ENCODE results near the gene MARF1. TPM values are rescaled to one million over a fixed set of nuclear protein-coding genes. Genes with fewer than 3 reads are reported as not detected.

Gene MARF1
- total and polyA plus RNA-seq, 2 of the 8 experiments (the other 6 are each of a cell fraction or from before 2014, with no cell fraction given): 5.6 to 31.4 TPM

DNA sequence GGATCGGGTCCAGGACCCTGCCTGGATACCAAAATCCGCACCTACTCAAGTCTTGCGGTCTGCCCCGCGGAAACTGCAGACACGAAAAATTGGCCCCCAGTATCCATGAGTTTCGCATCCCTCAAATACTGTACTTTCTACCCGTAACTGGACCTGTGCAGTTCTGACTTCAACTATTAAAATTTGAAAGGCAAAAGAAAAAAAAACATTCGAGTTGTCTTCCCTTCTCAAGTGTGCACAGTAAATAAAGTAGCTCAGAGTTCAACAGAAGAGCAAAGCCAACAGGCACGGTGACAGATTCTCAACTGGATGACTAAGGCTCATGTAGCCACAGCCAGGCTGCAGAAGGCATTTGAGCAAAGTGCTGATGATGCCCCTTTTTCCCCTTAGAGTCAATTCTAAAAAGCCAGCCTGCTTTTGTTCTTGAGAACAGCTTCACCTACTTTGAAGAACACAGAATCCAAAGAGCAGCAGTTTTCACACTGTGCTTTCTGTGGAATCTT lies 32.5 kb downstream of the MARF1 start:
- POLR2A ChIA-PET (ENCODE audit: partially characterized antibody): no interaction called here
- Histone ChIP-seq H3K23me2 (ENCODE audit: low read depth, low read length) (no peaks in the 10 kb centered on the region), H3K27me3 (replicated peaks in 1 of 4; ENCODE audit: control insufficient read depth in 3 of 4, extremely low read depth in 1 of 4, insufficient read depth in 3 of 4, low read length in 3 of 4) (no peaks in the 10 kb centered on the region), H2AFZ (ENCODE audit: low read length) (no peak overlapping the region), H3K36me3 (ENCODE audit: control insufficient read depth in 2 of 4, insufficient read depth in 4 of 4, low read length in 3 of 4) (peaks cover 13 to 42% (median 36%) of the 10 kb centered on the region in 4 experiments), H4K20me1 (replicated peaks in 1 of 2; ENCODE audit: control insufficient read depth in 1 of 2, insufficient read depth in 2 of 2, low read length in 2 of 2) (peaks cover 2 to 4% of the 10 kb centered on the region in 2 experiments), H3K4me1 (replicated peaks in 1 of 4; ENCODE audit: control insufficient read depth in 3 of 4, insufficient read depth in 4 of 4, low read length in 3 of 4) (no peaks in the 10 kb centered on the region), H3K23ac (ENCODE audit: insufficient read length) (no peak overlapping the region), H3K18ac (ENCODE audit: extremely low read depth, low read length) (no peak overlapping the region), H3K4me2 (ENCODE audit: insufficient read depth in 1 of 2, low read depth in 2 of 2, low read length in 2 of 2) (no peak overlapping the region), H3K9ac (replicated peaks in 1 of 4; ENCODE audit: extremely low read depth in 1 of 4, low read depth in 3 of 4, low read length in 3 of 4) (no peak overlapping the region), H2BK5ac (ENCODE audit: low read depth, low read length) (no peak overlapping the region), H3K14ac (ENCODE audit: insufficient read length) (no peak overlapping the region), H4K8ac (ENCODE audit: extremely low read depth, insufficient read depth, low read length) (no peak overlapping the region), H3K4ac (replicated peaks; ENCODE audit: insufficient read length, low read depth, low read length) (no peak overlapping the region), H3K27ac (ENCODE audit: low read depth, low read length) (no peak overlapping the region), H3K4me3 (ENCODE audit: extremely low read depth in 1 of 4, insufficient read depth in 2 of 4, low read depth in 3 of 4, low read length in 4 of 4) (no peak overlapping the region), H2BK12ac (ENCODE audit: low read depth, low read length) (no peak overlapping the region), H3K79me2 (ENCODE audit: control insufficient read depth in 1 of 2, insufficient read depth in 2 of 2, low read length in 2 of 2) (no peaks in the 10 kb centered on the region), H3K9me3 (ENCODE audit: insufficient read depth in 2 of 2, low read depth in 1 of 2, low read length in 1 of 2) (no peaks in the 10 kb centered on the region), H2BK15ac (ENCODE audit: low read length) (no peak overlapping the region), H2BK120ac (replicated peaks; ENCODE audit: low read depth, low read length) (no peak overlapping the region), H2BK20ac (ENCODE audit: low read length) (no peak overlapping the region), H4K5ac (ENCODE audit: insufficient read length, low read depth, low read length) (no peak overlapping the region), H3K79me1 (ENCODE audit: low read depth, low read length) (no peaks in the 10 kb centered on the region), H4K91ac (replicated peaks; ENCODE audit: insufficient read length, low read length) (no peak overlapping the region), H2AK5ac (ENCODE audit: low read depth, low read length) (no peak overlapping the region), H3K56ac (replicated peaks; ENCODE audit: insufficient read length, low read depth, low read length) (no peak overlapping the region)
- DNase-seq (ENCODE audit: low read depth in 1 of 2, low spot score in 2 of 2) (no peak), FAIRE-seq (no peak)
- CTCF ChIA-PET (ENCODE audit: partially characterized antibody): interaction anchor here (0.7 kb wide), 1 partner anchor 83 kb away, joined by 3 read pairs; no protein-coding TSS in a partner anchor
- 94% methylated on average over 10 of the region's 10 CpGs; no CpG with 5 or more reads in 1 of the 2 experiments for WGBS, 2 experiments (ENCODE audit: extremely low coverage in 1 of 2, insufficient coverage in 1 of 2, insufficient read length in 1 of 2, insufficient replicate concordance in 2 of 2, low coverage in 1 of 2, low lambda C conversion rate in 2 of 2, missing lambda C conversion rate in 1 of 2)
- no peak for TF ChIP-seq MAFK (IDR thresholded peaks at IDR 0.05; ENCODE audit: low read depth, low read length)
- TF ChIP-seq JUND (IDR thresholded peaks at IDR 0.05; ENCODE audit: low read length): no peak
- TF ChIP-seq TBP (IDR thresholded peaks at IDR 0.05; ENCODE audit: low read depth, low read length): no peak
- TF ChIP-seq ASH2L (IDR thresholded peaks at IDR 0.05; ENCODE audit: low read length): no peak
- TF ChIP-seq CEBPB (IDR thresholded peaks at IDR 0.05; ENCODE audit: low read depth, low read length): no peak
- no peak for TF ChIP-seq CREB1 (IDR thresholded peaks at IDR 0.05)
- TF ChIP-seq, protein P1, sequence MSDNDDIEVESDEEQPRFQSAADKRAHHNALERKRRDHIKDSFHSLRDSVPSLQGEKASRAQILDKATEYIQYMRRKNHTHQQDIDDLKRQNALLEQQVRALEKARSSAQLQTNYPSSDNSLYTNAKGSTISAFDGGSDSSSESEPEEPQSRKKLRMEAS (IDR thresholded peaks at IDR 0.05): no peak
- no peak for TF ChIP-seq CBX8 (IDR thresholded peaks at IDR 0.05; ENCODE audit: borderline replicate concordance, low read depth, low read length)
- TF ChIP-seq JUN (IDR thresholded peaks at IDR 0.05; ENCODE audit: low read depth, low read length): no peak
- no peak for TF ChIP-seq SIRT6 (IDR thresholded peaks at IDR 0.05; ENCODE audit: low read length)
- TF ChIP-seq POLR2AphosphoS5 (IDR thresholded peaks at IDR 0.05; ENCODE audit: low read depth, low read length): no peak
- no peak for TF ChIP-seq HDAC2 (IDR thresholded peaks at IDR 0.05; ENCODE audit: borderline replicate concordance in 1 of 2, low read depth in 2 of 2, low read length in 2 of 2)
- TF ChIP-seq EZH2 (IDR thresholded peaks at IDR 0.05; ENCODE audit: low read depth, low read length, severe bottlenecking): no peak
- no peak for TF ChIP-seq RXRA (IDR thresholded peaks at IDR 0.05; ENCODE audit: insufficient read depth, low read depth, low read length)
- no peak for TF ChIP-seq CHD1 (IDR thresholded peaks at IDR 0.05; ENCODE audit: low read depth, low read length)

All from H1 (cell line).